Bronchial epithelial cell (primary cell): ENCODE results near the gene ELP4. TPM values are rescaled to one million over a fixed set of nuclear protein-coding genes. Genes with fewer than 3 reads are reported as not detected.

Experiments
- DNase-seq: peaks from one replicate; pipeline ENCODE4 v3.0.0-alpha.2; 2010; ENCODE audit warnings: low read depth
- FAIRE-seq: peaks from 2 replicates; lab custom pipeline; 2011; peaks lifted over from hg19 to GRCh38; lab: Jason Lieb, UNC
- H3K27me3 ChIP-seq: 2 replicates; pipeline ENCODE4 v1.5.1; 2011; ENCODE audit warnings: low read length; ENCODE audit not compliant: control insufficient read depth, insufficient read depth
- H3K36me3 ChIP-seq: 2 replicates; pipeline ENCODE4 v1.5.1; 2011; ENCODE audit warnings: low read length; ENCODE audit not compliant: control insufficient read depth, insufficient read depth
- H3K4me3 ChIP-seq: 2 replicates; pipeline ENCODE4 v1.5.1; 2011; ENCODE audit warnings: mild to moderate bottlenecking, low read depth, low read length, control low read depth
- CTCF ChIP-seq: IDR thresholded peaks from 2 replicates; pipeline ENCODE4 v1.5.1; 2011; ENCODE audit warnings: mild to moderate bottlenecking, moderate library complexity, low read length, control low read depth, inconsistent platforms; ENCODE audit not compliant: insufficient read depth, severe bottlenecking
- total RNA-seq: library from RNA; depleted of rRNA; stranded (reverse); fragments of >200 nt; gene quantifications from 2 replicates; pipeline ENCODE4 v1.2.1, GENCODE V29; 2014

Gene ELP4
- total RNA-seq, 1 donor from 2014 or later = 11.1 TPM

GRCh38 chr11:31809541-31809856 is 299.9 kb downstream of the ELP4 start:
- Histone ChIP-seq H3K36me3 (no peaks in the 10 kb centered on the region), H3K4me3 (no peak overlapping the region), H3K27me3 (peaks cover 91% of the 10 kb centered on the region)
- FAIRE-seq (no peak), DNase-seq (no peak)
- no peak for TF ChIP-seq CTCF

GRCh38 chr11:31809857-31810778 is 300.6 kb downstream of the ELP4 start:
- FAIRE-seq (no peak), DNase-seq (no peak)
- H3K4me3 ChIP-seq = peak overlapping the region; percentile 18
- no peaks in the 10 kb centered on the region for H3K36me3 ChIP-seq
- H3K27me3 ChIP-seq = peaks cover 91% of the 10 kb centered on the region
- TF ChIP-seq CTCF = no peak

GRCh38 chr11:31810779-31811647 is 301.4 kb downstream of the ELP4 start, which contains the start of gene PAX6:
TSS of gene PAX6 (minus strand) at chr11:31811322. CDS start at chr11:31806411, 4,911 bp downstream.
- DNase-seq (peak; percentile 22), FAIRE-seq (no peak)
- Histone ChIP-seq H3K4me3 (peak within 1 kb of the TSS; percentile 18), H3K27me3 (peaks cover 91% of the 10 kb centered on the region), H3K36me3 (no peaks in the 10 kb centered on the region)
- no peak for TF ChIP-seq CTCF

- no peak overlapping the region for H3K4me3 ChIP-seq
- DNase-seq = no peak
- FAIRE-seq = no peak
These were observed 303.1 kb downstream of the ELP4 start for GRCh38 chr11:31812383-31813381.

More at GRCh38 chr11:31812383-31813381, 303.1 kb downstream of the ELP4 start:
- Histone ChIP-seq H3K36me3 (no peaks in the 10 kb centered on the region), H3K27me3 (peaks cover 87% of the 10 kb centered on the region)
- TF ChIP-seq CTCF = no peak
